ENCODE data around the gene CWC22. TPM values are rescaled to one million over a fixed set of nuclear protein-coding genes. Genes with fewer than 3 reads are reported as not detected.

The CWC22 gene
- total RNA-seq, 1 donor from 2014 or later, result 27.5 TPM

DNA sequence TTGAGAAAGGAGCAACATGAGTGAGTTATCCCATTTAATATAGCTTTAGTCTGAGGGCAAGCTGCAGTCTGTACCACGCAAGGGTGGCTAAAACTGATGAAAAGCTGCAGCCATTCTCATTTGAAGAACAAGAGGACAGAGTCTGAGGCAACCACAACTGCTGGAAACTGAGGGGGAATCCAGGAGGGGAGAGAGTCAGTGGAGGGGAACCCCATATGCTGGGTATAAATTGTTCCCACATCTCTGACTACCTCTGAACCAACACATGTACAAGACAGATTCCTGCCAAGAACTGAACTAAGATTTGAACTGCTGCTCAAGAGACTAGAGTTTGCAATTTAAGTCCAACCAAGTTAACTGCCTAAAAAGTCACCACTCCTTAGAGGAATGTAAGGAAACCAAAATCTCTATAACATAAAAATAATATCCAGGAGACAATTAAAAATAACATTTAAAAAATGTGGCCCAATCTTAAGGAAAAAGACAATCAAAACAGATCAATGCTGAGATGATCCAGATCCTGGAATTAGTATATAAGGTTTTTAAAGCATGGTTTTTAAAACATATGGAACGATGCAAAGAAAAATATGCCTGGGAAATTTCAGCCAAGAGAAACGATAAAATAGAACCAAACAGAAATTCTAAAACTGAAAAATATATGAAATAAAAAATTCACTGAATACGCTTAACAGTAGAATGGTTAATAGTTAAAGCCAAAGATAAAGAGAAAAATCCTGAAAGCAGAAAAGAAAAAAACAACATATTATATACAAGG, 11.2 kb downstream of the CWC22 start:
- Mint-ChIP-seq H3K4me1 (peaks cover 19% of the 10 kb centered on the region), H3K36me3 (ENCODE audit: low read depth) (peaks cover 34% of the 10 kb centered on the region), H3K4me3 (no peak overlapping the region), H3K9me3 (no peaks in the 10 kb centered on the region), H3K27ac (no peak overlapping the region), H3K27me3 (no peaks in the 10 kb centered on the region)
- no peak for DNase-seq
- intact Hi-C loops (cut with micrococcal nuclease), result no loop called here
- POLR2A ChIA-PET, result no interaction called here
- CTCF ChIA-PET, result no interaction called here
- no peak for ATAC-seq (ENCODE audit: low read depth)
- TF ChIP-seq, protein P1, sequence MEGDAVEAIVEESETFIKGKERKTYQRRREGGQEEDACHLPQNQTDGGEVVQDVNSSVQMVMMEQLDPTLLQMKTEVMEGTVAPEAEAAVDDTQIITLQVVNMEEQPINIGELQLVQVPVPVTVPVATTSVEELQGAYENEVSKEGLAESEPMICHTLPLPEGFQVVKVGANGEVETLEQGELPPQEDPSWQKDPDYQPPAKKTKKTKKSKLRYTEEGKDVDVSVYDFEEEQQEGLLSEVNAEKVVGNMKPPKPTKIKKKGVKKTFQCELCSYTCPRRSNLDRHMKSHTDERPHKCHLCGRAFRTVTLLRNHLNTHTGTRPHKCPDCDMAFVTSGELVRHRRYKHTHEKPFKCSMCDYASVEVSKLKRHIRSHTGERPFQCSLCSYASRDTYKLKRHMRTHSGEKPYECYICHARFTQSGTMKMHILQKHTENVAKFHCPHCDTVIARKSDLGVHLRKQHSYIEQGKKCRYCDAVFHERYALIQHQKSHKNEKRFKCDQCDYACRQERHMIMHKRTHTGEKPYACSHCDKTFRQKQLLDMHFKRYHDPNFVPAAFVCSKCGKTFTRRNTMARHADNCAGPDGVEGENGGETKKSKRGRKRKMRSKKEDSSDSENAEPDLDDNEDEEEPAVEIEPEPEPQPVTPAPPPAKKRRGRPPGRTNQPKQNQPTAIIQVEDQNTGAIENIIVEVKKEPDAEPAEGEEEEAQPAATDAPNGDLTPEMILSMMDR (IDR thresholded peaks at IDR 0.05), result no peak

DNA sequence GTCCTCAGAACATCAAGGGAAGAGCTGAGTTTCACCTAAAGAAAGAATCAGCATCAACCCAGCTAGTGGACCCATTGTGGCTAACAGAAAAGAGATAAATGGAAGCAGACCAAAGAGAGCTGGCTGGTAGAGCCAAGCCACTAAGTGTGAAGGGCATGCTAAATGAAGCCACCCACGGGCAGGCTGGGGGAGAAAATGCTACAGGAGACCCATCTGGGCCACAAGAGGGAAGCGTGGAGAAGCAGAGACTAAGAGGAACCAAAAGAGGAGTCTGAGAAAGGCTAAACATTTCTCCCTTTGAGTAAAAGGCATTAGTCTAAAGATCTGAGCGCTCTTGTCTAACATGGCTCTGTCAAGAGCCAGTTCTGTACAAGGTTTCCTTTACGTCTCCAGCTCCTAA, 15.8 kb downstream of the CWC22 start:
- no peaks in the 10 kb centered on the region for H3K27me3 Mint-ChIP-seq
- TF ChIP-seq, protein P1 (IDR thresholded peaks at IDR 0.05), result no peak
- intact Hi-C loops (cut with micrococcal nuclease), result no loop called here
- DNase-seq (no peak), ATAC-seq (ENCODE audit: low read depth) (no peak)
- ChIA-PET POLR2A (no interaction called here), CTCF (no interaction called here)
- H3K9me3 Mint-ChIP-seq, result no peaks in the 10 kb centered on the region
- no peak overlapping the region for H3K27ac Mint-ChIP-seq
- peaks cover 15% of the 10 kb centered on the region for H3K4me1 Mint-ChIP-seq
- peaks cover 58% of the 10 kb centered on the region for H3K36me3 Mint-ChIP-seq (ENCODE audit: low read depth)
- no peak overlapping the region for H3K4me3 Mint-ChIP-seq

DNA sequence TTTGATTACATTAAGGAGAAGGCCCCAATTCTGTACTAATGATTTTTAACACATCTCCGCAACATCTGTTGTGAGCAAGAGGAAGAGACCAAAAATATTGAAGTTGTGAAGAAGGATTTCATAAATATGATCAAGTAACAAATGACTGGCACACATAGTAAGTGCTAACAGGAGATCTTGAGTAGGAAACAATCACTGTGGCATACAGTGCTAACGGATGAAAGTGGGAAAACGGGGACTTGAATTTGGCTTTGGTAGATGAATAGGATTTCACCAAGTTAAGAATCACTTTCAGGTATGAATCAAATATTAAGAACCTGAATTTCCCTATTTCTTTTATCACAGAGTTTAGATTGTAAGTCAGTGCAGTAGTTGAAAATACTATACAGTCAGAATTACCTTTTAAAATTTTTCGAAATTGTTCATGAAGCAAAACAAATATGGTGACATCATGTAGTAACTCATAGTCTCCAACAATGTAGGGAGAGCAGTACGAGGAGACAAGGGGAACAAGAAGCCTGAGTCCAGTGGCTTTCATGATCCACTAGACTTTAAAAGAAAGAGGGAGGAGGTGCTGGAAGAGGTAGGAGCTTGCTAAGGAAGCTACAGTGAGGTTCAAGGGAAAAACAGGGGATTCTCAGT, 16.3 kb downstream of the CWC22 start:
- H3K36me3 Mint-ChIP-seq (ENCODE audit: low read depth), result peaks cover 63% of the 10 kb centered on the region
- intact Hi-C loops (cut with micrococcal nuclease), result no loop called here
- CTCF ChIA-PET, result no interaction called here
- no peaks in the 10 kb centered on the region for H3K27me3 Mint-ChIP-seq
- H3K9me3 Mint-ChIP-seq, result no peaks in the 10 kb centered on the region
- TF ChIP-seq, protein P1 (IDR thresholded peaks at IDR 0.05), result no peak
- H3K4me3 Mint-ChIP-seq, result no peak overlapping the region
- H3K27ac Mint-ChIP-seq, result no peak overlapping the region
- DNase-seq, result no peak
- POLR2A ChIA-PET, result no interaction called here
- peaks cover 12% of the 10 kb centered on the region for H3K4me1 Mint-ChIP-seq
- ATAC-seq (ENCODE audit: low read depth), result no peak

DNA sequence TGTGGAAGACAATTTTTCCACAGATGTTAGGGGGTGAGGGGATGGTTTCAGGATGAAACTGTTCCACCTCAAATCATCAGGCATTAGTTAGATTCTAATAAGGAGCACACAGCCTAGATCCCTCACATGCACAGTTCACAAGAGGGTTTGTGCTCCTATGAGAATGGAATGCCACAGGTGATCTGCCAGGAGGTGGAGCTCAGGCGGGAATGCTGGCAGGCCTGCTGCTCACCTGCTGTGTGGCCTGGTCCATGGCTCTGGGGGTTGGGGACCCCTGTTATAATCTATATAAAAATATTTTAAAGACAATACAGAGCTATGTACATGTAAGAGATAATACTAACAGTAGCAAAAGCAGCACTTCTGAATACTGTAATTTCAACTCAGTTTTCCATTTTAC, 19.2 kb downstream of the CWC22 start:
- Mint-ChIP-seq H3K36me3 (ENCODE audit: low read depth) (peaks cover 84% of the 10 kb centered on the region), H3K27ac (no peak overlapping the region), H3K27me3 (no peaks in the 10 kb centered on the region), H3K4me1 (peaks cover 5% of the 10 kb centered on the region), H3K4me3 (no peak overlapping the region), H3K9me3 (no peaks in the 10 kb centered on the region)
- intact Hi-C loops (cut with micrococcal nuclease), result no loop called here
- POLR2A ChIA-PET, result no interaction called here
- CTCF ChIA-PET, result no interaction called here
- no peak for DNase-seq
- TF ChIP-seq, protein P1 (IDR thresholded peaks at IDR 0.05), result no peak
- ATAC-seq (ENCODE audit: low read depth), result no peak

DNA sequence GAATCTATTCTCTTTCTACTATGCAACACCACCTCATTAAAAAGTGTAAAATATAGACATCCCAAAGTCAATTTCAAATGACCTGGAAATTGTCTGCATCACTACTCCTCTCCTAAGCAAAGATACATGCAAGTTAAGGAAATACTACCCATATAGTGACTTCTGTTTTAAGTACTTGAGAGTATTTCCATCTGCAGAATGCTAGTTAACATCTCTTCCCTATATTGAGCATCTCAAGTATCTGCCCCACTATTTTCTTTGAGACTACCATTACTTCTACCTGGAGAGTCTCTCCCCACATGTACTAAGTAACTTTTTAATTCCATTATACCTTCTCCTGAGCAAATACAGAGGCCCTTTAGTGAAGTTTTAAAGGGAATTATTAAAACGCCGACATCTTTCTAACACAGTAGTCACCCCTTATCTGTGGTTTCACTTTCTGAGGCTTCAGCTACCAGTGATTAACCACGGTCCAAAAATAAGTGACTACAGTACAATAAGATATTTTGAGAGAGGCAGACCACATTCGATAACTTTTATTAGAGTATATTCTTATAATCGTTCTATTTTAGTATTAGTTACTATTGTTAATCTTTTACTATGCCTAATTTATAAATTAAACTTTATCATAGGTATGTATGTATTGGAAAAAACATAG, 21.8 kb downstream of the CWC22 start:
- no peaks in the 10 kb centered on the region for H3K27me3 Mint-ChIP-seq
- H3K4me3 Mint-ChIP-seq, result no peak overlapping the region
- peaks cover under 1% of the 10 kb centered on the region for H3K4me1 Mint-ChIP-seq
- H3K9me3 Mint-ChIP-seq, result no peaks in the 10 kb centered on the region
- TF ChIP-seq, protein P1 (IDR thresholded peaks at IDR 0.05), result no peak
- intact Hi-C loops (cut with micrococcal nuclease), result no loop called here
- ChIA-PET POLR2A (no interaction called here), CTCF (no interaction called here)
- ATAC-seq (ENCODE audit: low read depth), result no peak
- H3K36me3 Mint-ChIP-seq (ENCODE audit: low read depth), result peaks cover 79% of the 10 kb centered on the region
- H3K27ac Mint-ChIP-seq, result no peak overlapping the region
- no peak for DNase-seq

All from activated B cell treated with CpG ODN at 0.5 μM for 24 hours (primary cell).